HT-29 (cell line): Measurements from ENCODE around the gene CD2AP. TPM values are rescaled to one million over a fixed set of nuclear protein-coding genes. Genes with fewer than 3 reads are reported as not detected.

Experiments used
- DNase-seq: peaks from one replicate; pipeline ENCODE4 v3.0.0-alpha.2; 2015; ENCODE audit warnings: low spot score
- total RNA-seq: library from RNA; depleted of rRNA; stranded (reverse); fragments of >200 nt; shearing (Covaris generic); gene quantifications from 2 replicates; pipeline ENCODE4 v1.2.3, GENCODE V29; 2014

CD2AP gene
- total RNA-seq, 1 experiment from 2014 or later: 22.0 TPM

GRCh38 chr6:47495207-47495606, 17.6 kb downstream of the CD2AP start:
- DNase-seq: no peak

- no peak for DNase-seq
Observed at GRCh38 chr6:47495954-47496545, 18.5 kb downstream of the CD2AP start.

- no peak for DNase-seq
Observed at GRCh38 chr6:47496935-47497579, 19.5 kb downstream of the CD2AP start.

- no peak for DNase-seq
Observed at GRCh38 chr6:47502920-47503319, 25.3 kb downstream of the CD2AP start.

GRCh38 chr6:47509937-47510336, 32.3 kb downstream of the CD2AP start:
- DNase-seq: no peak

- DNase-seq: no peak
Observed at GRCh38 chr6:47512872-47513271, 35.3 kb downstream of the CD2AP start.

GRCh38 chr6:47519279-47519678, 41.7 kb downstream of the CD2AP start:
- peak; percentile 58 for DNase-seq

GRCh38 chr6:47520282-47520681, 42.7 kb downstream of the CD2AP start:
- DNase-seq: no peak

GRCh38 chr6:47521961-47522360, 44.4 kb downstream of the CD2AP start:
- no peak for DNase-seq

- DNase-seq: no peak
Observed at GRCh38 chr6:47524136-47524845, 46.7 kb downstream of the CD2AP start.

- DNase-seq: no peak
Observed at GRCh38 chr6:47525330-47526057, 47.9 kb downstream of the CD2AP start.

GRCh38 chr6:47527274-47527673, 49.7 kb downstream of the CD2AP start:
- DNase-seq: no peak

GRCh38 chr6:47529734-47530133, 52.1 kb downstream of the CD2AP start:
- no peak for DNase-seq

GRCh38 chr6:47532981-47533585, 55.5 kb downstream of the CD2AP start:
- DNase-seq: no peak

- DNase-seq: no peak
Observed at GRCh38 chr6:47534063-47534462, 56.5 kb downstream of the CD2AP start.

- no peak for DNase-seq
Observed at GRCh38 chr6:47535316-47536225, 58.0 kb downstream of the CD2AP start.

GRCh38 chr6:47536816-47537401, 59.3 kb downstream of the CD2AP start:
- DNase-seq: no peak

GRCh38 chr6:47545223-47545622, 67.6 kb downstream of the CD2AP start:
- DNase-seq: no peak

GRCh38 chr6:47551670-47552069, 74.1 kb downstream of the CD2AP start:
- DNase-seq: no peak

GRCh38 chr6:47552319-47552718, 74.7 kb downstream of the CD2AP start:
- DNase-seq: no peak
